ENCODE measurements around the gene OGFOD2.

DNA sequence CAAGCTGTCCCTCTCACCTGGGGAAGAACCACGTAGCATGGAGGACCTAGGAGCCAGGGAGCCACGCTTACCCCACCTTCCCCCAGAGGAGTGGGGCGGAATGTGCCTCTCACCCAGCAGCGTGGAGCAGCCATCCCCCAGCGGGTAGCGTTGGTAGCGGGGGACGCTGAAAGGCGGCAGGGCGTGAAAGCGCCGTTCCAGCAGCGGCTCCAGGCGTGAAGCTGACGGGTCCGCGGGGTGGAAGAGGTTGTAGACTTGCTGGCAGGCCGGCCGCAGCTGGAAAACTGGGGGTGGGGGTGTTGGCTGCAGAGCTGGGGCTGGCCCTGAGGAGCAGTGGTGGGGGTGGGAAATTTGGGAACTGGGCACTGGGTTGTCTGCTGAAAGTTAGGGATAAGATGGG is 17.3 kb downstream of the OGFOD2 start:
- TF ChIP-seq, protein P1, sequence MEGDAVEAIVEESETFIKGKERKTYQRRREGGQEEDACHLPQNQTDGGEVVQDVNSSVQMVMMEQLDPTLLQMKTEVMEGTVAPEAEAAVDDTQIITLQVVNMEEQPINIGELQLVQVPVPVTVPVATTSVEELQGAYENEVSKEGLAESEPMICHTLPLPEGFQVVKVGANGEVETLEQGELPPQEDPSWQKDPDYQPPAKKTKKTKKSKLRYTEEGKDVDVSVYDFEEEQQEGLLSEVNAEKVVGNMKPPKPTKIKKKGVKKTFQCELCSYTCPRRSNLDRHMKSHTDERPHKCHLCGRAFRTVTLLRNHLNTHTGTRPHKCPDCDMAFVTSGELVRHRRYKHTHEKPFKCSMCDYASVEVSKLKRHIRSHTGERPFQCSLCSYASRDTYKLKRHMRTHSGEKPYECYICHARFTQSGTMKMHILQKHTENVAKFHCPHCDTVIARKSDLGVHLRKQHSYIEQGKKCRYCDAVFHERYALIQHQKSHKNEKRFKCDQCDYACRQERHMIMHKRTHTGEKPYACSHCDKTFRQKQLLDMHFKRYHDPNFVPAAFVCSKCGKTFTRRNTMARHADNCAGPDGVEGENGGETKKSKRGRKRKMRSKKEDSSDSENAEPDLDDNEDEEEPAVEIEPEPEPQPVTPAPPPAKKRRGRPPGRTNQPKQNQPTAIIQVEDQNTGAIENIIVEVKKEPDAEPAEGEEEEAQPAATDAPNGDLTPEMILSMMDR (IDR thresholded peaks at IDR 0.05; ENCODE audit: low read length): no peak
- no peak for TF ChIP-seq EZH2 (IDR thresholded peaks at IDR 0.05; ENCODE audit: borderline replicate concordance, low read length)
